HG02943 (cell line): ENCODE measurements around the gene HCN1.

Source experiments
- ATAC-seq: cut with Tn5 transposase; IDR thresholded peaks from one replicate; pipeline ENCODE4 v1.9.1; 2021; ENCODE audit warnings: mild to moderate bottlenecking, low read depth, moderate library complexity; ENCODE audit not compliant: unreplicated experiment

HCN1 gene

GRCh38 chr5:45696206-45696836 is at the start of gene HCN1:
Gene HCN1, minus strand, starts transcription at chr5:45696380.
- ATAC-seq, result peak; percentile 73

GRCh38 chr5:45741110-45741509 is 44.9 kb upstream of the HCN1 start:
- no peak for ATAC-seq

DNA sequence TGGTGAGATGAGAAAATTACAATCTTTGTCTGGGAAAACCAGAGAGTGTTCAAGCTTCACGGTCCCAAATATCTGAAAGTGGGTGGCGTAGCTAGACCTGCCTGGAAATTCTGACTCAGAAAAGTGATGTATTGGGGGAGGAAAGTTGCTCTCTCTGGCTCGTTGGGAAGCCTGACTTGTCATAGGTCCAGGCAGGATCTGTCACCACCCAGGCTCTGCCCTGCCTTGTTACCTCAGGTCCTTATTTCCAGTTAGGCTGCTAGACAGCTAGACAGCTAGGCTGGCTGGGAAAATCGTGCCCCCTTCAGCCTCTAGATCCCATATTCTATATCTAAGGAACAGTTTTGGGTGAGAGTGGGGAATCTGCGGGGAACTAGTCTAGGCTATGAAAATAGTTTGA is 41.0 kb upstream of the HCN1 start:
- ATAC-seq, result no peak

DNA sequence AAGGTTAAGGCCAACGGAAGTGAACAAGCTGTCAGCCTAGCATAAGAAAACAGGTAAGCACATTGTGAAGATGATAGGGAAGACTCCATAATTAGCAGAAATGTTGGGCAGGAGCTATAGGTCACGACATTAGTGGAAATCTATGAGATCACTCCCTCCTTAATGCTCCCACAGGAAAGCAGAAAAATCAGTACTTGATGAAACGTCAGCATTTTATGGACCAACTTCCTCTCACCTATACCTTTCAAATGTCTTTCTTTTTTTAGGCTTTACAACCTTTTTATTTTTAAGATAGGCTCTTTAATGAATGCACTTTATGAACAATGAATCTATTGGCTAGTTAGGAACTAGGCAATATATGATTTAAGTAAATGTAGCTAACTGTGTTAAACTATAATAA is 29.4 kb upstream of the HCN1 start:
- ATAC-seq, result no peak

DNA sequence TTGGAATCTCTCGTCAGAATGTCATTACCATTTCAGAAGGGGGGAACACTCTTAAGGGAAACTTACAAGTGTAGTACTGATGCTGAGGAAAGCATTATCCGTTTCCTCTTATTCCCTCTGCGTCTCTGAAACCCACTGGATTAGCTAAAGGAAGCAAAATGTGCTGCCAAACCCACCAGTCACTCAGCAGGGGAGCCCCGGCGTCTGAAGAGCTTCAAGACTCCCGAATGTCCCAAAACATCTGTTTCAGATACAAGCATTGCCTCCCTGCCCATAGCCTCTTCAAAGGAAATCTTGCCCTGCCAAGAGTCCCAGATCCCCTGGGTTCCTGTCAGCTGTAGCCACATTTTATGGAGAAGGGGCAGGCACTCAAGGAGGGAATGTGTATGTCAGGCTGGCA is 1.0 kb upstream of the HCN1 start:
- no peak for ATAC-seq

- ATAC-seq, result no peak
These were observed 400 bp downstream of the HCN1 start for GRCh38 chr5:45695804-45696156.

DNA sequence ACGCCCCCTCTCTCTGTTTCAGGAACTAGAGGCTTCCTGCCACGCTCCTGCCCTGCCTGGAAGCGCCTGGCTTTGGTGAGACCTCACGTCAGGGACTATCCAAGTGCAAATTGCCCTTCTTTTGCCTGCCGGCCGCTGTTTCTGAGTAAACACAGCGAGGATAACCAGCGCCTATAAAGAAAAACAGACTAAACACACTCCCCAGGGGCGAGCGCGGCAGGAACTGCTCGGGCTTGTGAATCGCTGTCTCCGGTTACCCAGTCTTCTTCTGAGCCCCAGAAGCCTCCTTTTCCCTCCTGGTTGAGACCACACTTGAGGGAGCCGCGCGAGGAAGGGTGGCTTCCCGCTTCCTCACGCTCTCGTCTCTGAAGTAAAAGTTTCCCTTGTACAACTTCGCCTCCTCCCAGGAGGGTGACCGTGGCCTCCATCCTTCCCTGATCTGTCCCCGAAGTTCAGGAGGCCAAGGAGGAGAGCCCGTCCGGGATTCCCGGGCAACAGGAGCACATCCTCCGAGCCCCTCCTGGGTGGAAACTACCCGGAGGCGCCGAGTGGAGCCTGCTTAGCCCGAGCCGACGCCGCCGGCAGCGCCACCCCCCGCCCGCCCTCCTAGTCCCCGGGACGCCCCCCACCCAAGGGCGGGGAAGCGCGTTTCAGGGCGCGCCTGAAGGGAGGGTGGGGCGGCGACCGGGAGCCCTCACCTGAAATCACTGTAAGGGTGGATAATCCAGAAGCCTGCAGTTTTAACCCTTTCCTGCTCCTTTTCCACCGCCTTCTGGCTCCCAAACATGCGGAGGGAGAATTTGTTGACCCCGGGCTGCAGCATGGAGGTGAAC is 993 bp downstream of the HCN1 start:
- no peak for ATAC-seq

DNA sequence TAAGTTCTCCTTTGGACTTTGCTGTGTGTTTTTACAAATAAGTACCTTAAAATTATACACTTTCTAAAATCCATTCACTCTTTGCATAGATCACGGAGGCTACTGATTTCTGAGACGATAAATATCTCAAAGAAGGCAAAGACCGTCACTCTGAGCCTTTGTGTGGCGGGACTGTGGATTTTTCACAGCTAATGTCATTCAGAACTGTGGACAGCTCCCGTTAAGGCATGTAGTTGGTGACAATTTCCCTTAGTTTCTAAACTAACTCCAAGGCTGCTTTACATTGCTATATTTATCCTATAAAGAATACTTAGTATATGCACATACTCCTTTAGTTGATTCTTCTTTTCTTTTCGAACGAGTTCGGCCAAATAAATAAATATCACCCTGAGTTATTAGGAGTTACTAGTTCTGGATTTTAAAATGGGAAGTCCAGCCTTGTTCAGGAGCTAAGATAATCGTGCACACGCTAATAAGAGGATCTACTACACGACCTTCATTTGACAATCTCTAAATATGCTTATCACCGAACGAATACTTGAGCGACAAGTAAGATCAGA is 1.8 kb downstream of the HCN1 start:
- ATAC-seq, result no peak

- ATAC-seq, result no peak
These were observed 3.7 kb downstream of the HCN1 start for GRCh38 chr5:45692481-45692880.

DNA sequence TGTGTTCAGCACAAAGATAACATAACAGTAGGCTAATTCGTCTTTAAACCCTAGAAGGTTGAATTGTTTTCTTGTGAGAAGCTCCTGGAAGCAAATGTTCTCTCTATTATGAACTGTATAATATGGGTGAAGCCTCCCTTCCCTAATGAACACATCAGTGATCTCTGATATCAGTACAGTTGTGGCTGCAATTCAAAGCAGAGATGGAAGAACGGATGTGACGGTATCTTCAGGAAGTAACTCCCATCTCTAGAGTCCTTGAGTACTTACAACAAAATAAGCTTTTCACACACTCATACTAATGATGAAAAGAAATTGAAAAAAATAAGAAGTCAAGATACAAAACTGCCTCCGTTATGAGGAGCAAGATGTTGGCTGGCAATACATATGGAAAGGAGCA is 4.5 kb downstream of the HCN1 start:
- no peak for ATAC-seq

DNA sequence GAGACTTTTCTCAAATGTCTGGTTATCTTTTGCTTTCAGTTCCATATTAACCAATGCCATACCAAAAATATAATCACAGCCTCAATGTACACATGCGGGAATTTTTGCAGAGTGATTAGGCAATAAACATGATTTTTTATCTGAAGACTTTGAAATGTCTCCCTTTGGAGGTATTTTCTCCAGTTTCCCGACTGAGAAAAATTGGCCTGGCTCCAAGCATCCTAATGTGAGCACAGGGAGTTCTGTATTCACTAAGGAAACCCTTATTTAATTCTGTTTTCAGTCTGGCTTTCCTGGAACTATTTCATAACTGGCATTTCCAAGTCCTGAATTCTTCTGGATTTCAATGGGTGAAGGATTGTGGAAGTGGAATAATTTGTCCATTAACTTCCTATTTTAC is 8.5 kb downstream of the HCN1 start:
- no peak for ATAC-seq

DNA sequence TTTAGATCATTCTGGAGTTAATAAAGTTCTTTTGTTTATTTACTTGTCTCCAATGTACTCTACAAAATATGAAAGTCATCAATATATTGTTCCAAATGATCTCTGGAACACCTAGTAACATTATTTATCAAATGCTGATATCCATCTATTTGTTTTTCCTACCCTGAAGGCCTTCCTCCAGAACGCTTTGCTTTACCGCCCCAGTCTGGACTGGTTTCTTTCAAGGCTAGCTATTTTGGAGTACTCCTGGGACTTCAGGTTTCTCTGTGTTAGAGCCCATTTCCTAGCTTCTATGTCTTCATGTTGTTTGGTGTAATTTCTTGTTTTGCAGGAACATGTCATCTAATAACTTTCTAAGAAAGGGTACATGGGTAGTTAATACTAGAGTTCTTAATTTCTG is 9.6 kb downstream of the HCN1 start:
- no peak for ATAC-seq

DNA sequence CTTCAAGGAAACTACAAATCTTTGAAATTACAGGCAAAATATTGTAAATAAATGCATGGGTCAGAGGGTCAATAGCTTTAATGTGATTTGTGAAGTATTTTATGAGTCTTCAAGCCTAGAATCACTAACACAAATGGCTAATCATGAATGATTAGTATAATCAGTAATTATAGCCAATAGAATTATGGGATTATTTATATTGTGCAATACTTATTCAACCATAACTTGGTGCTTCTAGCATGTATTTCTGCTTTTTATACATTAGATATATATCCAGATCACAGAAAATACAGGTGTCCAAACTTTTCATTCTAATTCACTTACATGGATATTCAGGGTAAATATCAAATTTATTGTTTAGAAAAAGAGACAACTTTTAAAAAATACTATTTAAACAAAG is 12.1 kb downstream of the HCN1 start:
- no peak for ATAC-seq

DNA sequence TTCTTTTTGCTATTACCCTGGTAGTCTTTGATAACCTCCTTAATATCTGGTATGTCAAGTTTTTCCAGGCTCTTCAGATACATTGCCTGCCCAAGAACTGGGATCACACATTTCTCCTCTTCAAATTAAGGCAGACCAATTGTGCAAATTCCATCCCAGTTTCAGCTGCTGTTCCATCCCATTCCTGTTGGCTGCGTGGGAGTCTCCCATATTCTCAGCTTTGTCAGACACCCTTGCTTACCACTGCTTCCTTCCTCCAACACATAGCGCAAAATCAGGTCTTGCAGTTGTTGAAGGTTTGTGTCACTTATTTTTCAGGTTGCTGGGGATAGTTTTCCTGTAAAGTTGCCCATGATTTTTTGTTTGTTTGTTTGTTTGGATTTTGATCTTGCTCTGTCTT is 15.2 kb downstream of the HCN1 start:
- ATAC-seq, result no peak

- ATAC-seq, result no peak
These were observed 18.7 kb downstream of the HCN1 start for GRCh38 chr5:45677524-45677923.

DNA sequence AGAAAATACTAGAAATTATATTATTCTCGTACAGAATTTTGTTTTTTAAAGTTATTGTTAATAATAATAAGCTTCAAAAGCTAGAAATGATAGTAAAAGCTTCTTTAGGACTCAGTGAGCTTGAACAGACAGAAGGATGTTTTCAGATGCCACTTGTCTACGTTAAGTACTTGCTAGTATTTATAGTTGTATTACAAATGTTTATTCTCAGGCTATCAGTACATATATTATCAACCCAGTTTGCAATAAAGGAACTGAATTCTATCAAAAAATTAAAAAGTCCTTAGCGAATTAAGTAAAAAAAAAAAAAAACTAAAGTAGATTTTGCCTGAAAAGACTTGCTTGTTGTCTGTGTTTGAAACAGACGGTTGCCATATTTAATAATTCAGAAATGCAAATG is 23.9 kb downstream of the HCN1 start:
- no peak for ATAC-seq

DNA sequence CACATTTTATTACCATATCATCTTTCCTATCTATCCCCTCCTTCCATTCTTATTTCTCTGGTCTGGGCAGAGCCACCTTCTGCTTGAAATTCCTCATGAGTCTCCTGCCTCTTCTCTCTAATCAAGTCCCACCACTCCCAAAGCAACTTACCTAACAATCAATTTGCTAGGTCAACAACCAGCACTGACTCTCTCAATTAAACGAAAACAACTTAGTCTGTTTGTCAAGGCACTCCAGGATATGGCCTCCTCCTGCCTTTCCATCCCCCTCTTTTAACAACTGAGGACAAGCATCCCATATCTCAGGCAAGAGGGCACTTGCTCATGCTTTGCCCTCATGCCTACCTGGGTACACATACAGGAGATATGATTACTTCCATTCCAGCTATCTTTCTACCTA is 47.4 kb downstream of the HCN1 start:
- ATAC-seq, result no peak

DNA sequence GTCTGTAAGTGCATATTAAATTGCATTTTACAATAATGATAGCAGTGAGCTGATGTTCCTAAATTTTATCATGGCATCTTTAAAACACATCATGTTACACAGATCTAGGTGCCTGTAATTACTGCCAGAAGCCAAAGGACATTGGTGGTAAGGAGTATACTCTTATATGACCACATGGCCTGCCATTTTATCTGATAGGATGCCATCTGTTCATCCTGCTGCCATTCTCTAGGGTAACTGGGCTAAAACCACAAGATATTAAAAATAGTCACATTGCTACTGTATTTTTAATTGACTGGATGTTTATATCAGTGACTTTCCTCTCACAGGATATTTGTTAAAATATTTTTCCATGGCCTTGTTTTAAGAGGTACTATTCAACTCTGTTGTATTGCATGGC is 53.1 kb downstream of the HCN1 start:
- no peak for ATAC-seq

- no peak for ATAC-seq
These were observed 53.8 kb downstream of the HCN1 start for GRCh38 chr5:45642370-45642769.

DNA sequence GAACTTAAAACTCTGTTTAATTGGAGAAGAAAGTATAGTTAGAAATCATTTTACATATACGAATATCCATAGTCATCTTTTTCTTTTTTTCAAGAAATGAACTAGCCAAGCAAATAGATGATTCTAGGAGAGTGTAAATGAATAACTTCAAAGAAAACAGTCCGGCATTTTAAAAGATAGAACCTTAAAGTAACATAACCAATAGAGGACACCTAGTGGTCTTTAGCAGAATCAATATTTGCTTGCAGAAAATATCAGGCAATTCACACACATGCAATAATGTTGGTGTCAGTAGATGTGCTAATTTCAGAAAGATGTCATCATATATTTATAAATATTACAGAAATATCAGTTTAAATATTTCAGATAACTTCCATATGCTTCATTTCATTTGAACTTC is 57.1 kb downstream of the HCN1 start:
- ATAC-seq, result no peak

- no peak for ATAC-seq
These were observed 69.0 kb downstream of the HCN1 start for GRCh38 chr5:45627076-45627656.

GRCh38 chr5:45623832-45624231 is 72.3 kb downstream of the HCN1 start:
- ATAC-seq, result no peak
